HepG2 (cell line): ENCODE data around the gene ZSCAN2.

Experiments
- ASH2L ChIP-seq: fragments of 300-600, 200-600 bp; sonication (generic); IDR thresholded peaks from 2 replicates; pipeline ENCODE4 v1.7.0; 2017; ENCODE audit warnings: low read depth, mild to moderate bottlenecking, moderate library complexity, mixed read lengths, low read length; ENCODE audit not compliant: insufficient read length
- ATF3 ChIP-seq: sonication (generic); formaldehyde crosslinking; IDR thresholded peaks from 2 replicates; pipeline ENCODE4 v1.4.0; 2020; ENCODE audit warnings: missing genetic modification reagents
- CTCF ChIP-seq: sonication (generic); formaldehyde crosslinking; IDR thresholded peaks from 2 replicates; pipeline ENCODE4 v1.5.0; 2020; ENCODE audit warnings: mild to moderate bottlenecking, missing genetic modification reagents, moderate library complexity
- EP300 ChIP-seq, 3 experiments: sonication (generic) in 1 of 3; formaldehyde crosslinking in 1 of 3; IDR thresholded peaks; 2 replicates each; pipeline versions ENCODE4 v1.5.1 to v1.6.1; 2011 to 2020; ENCODE audit warnings: low read depth in 2 of 3, low read length in 2 of 3, borderline replicate concordance in 1 of 3, improper control_type of control experiment in 1 of 3, mild to moderate bottlenecking in 1 of 3, missing genetic modification reagents in 1 of 3, moderate library complexity in 1 of 3
- FOXP1 ChIP-seq, 2 experiments: fragments of 450-650 bp in 1 of 2; IDR thresholded peaks; 2 replicates each; pipeline ENCODE4 v1.6.1; 2017 to 2018; ENCODE audit warnings: antibody characterized with exemption in 1 of 2
- SCMH1 ChIP-seq: sonication (generic); formaldehyde crosslinking; IDR thresholded peaks from 2 replicates; pipeline ENCODE4 v1.9.0; 2021; ENCODE audit warnings: missing genetic modification reagents, mild to moderate bottlenecking, borderline replicate concordance
- SRSF9 ChIP-seq: fragments of 200-400 bp; formaldehyde crosslinking; IDR thresholded peaks from 2 replicates; pipeline ENCODE4 v1.6.1; 2018; ENCODE audit warnings: borderline replicate concordance, mild to moderate bottlenecking, low read depth, low read length; ENCODE audit not compliant: insufficient read depth, poor library complexity, severe bottlenecking
- ZNF780A ChIP-seq: sonication (generic); formaldehyde crosslinking; IDR thresholded peaks from 2 replicates; pipeline ENCODE4 v1.8.0; 2022; ENCODE audit warnings: mild to moderate bottlenecking, missing genetic modification reagents, moderate library complexity
- ZSCAN9 ChIP-seq: IDR thresholded peaks from 2 replicates; pipeline ENCODE4 v1.6.1; 2016; ENCODE audit warnings: borderline replicate concordance

GRCh38 chr15:84575493-84575892 lies 25.3 kb upstream of the ZSCAN2 start:
- TF ChIP-seq ATF3 (CRISPR knock-in tag) = no peak
- TF ChIP-seq FOXP1 (IDR thresholded peaks at IDR 0.05) = no peak
- TF ChIP-seq FOXP1 (CRISPR knock-in tag; IDR thresholded peaks at IDR 0.05) = no peak
- no peak for TF ChIP-seq ZSCAN9 (CRISPR knock-in tag)
- TF ChIP-seq ASH2L = no peak
- no peak for TF ChIP-seq SCMH1 (CRISPR knock-in tag)
- no peak for TF ChIP-seq CTCF
- no peak for TF ChIP-seq EP300 (IDR thresholded peaks at IDR 0.05; ENCODE audit: low read depth in 2 of 2, low read length in 2 of 2)
- no peak for TF ChIP-seq EP300 (CRISPR knock-in tag; IDR thresholded peaks at IDR 0.05; ENCODE audit: borderline replicate concordance)
- TF ChIP-seq ZNF780A (CRISPR knock-in tag) = no peak
- TF ChIP-seq SRSF9 = no peak
